ENCODE results near the gene NKAPL. TPM values are rescaled to one million over a fixed set of nuclear protein-coding genes. Genes with fewer than 3 reads are reported as not detected.

NKAPL gene
- total RNA-seq = 1 to 10 TPM; 3.1 to 6.6 (median 4.4) TPM

DNA sequence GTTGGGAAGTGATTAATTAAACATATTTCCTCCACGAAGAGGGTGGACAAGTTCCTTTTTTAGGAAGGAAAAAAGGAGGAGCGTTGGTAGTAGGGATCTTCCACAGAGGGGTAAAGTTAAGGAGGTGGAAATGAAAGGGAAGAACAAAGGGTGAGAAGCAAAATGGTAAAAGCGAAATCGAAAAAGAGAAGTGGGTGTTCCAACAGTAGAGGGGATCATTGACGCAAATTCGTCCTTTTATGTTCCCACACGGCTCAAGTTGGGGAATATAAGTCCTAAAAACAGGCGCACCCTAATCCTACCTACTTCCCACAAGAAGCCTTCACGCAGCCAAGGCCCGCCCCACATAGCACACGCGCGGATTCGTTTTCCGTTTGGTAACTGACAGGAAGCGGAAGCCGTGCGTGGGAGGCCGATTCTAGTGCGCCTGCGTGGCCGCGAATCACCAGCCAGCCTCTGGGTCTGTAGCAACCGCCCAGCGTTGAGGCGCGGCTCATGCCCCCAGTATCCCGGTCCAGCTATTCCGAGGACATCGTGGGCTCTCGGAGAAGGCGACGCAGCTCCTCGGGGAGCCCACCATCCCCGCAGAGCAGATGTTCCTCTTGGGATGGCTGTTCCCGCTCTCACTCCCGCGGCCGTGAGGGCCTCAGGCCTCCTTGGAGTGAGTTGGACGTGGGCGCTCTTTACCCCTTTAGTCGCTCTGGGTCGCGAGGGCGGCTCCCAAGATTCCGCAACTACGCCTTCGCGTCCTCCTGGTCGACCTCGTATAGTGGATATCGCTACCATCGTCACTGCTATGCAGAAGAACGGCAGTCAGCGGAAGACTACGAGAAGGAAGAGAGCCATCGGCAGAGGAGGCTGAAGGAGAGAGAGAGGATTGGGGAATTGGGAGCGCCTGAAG lies at the start of gene NKAPL:
NKAPL (plus strand) TSS at position 421 of the 901 bp plus-strand sequence; CDS start at position 496, 75 bp downstream.
- TF ChIP-seq POLR2A (IDR thresholded peaks at IDR 0.05) (no peak), POLR2AphosphoS5 (IDR thresholded peaks at IDR 0.05) (peak; percentile 46), EP300 (IDR thresholded peaks at IDR 0.05) (no peak)
- TF ChIP-seq, protein P1, sequence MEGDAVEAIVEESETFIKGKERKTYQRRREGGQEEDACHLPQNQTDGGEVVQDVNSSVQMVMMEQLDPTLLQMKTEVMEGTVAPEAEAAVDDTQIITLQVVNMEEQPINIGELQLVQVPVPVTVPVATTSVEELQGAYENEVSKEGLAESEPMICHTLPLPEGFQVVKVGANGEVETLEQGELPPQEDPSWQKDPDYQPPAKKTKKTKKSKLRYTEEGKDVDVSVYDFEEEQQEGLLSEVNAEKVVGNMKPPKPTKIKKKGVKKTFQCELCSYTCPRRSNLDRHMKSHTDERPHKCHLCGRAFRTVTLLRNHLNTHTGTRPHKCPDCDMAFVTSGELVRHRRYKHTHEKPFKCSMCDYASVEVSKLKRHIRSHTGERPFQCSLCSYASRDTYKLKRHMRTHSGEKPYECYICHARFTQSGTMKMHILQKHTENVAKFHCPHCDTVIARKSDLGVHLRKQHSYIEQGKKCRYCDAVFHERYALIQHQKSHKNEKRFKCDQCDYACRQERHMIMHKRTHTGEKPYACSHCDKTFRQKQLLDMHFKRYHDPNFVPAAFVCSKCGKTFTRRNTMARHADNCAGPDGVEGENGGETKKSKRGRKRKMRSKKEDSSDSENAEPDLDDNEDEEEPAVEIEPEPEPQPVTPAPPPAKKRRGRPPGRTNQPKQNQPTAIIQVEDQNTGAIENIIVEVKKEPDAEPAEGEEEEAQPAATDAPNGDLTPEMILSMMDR (IDR thresholded peaks at IDR 0.05) = no peak
- ATAC-seq = peak; percentile 91
- H3K27me3 ChIP-seq = no peaks in the 10 kb centered on the region
- peak within 1 kb of the TSS; percentile 23 to 55 for H3K4me3 ChIP-seq
- 16 to 20% methylated on average over 16 to 17 of the region's 58 CpGs for WGBS, 2 donors (ENCODE audit: low coverage in 1 of 2)
- peaks cover 0 to 23% (median 3%) of the 10 kb centered on the region in 3 donors for H3K9me3 ChIP-seq
- H3K27ac ChIP-seq = peak within 1 kb of the TSS in 2 of 4 donors; percentile 3 to 45
- no peaks in the 10 kb centered on the region for H3K36me3 ChIP-seq
- peaks cover 0 to 13% (median 0%) of the 10 kb centered on the region in 3 donors for H3K4me1 ChIP-seq

DNA sequence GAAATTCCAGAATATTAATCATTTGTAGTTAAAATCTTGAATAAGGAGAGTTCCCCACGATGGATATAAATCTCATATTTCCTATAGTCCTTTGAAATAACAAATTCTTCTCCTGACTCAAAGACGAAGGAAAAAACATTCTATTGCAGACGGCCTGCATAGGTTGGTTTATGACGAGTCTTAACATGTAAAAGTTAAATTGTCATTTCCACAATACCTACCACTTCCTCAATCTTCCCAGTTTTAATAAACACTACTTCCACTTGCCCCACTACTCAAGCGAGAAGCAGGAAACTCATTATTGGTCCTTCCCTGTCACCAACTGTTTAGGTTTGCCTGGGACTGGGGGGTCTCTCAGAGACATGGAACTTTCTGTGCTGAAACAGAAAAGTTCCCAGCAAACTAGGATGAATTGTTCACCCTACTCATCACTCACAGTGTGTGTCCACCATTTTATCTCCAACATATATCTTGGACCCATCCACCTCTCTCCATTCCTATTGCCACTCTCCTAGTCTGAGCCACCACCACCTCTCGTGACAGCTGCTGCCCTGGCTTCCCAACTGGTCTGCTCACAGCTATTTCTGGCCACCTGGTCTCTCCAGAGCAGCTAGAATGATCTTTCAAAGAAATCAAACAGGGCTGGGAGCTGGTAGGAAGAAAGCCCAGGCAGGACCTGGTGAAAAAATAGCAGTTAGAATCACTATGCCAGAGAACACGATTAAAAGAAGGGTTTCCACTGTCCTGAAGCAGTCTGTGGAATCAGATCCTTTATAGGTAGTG lies 49.2 kb upstream of the NKAPL start:
- Histone ChIP-seq H3K4me3 (no peak overlapping the region), H3K27me3 (peaks cover 98% of the 10 kb centered on the region), H3K9me3 (peaks cover 0 to 15% (median 0%) of the 10 kb centered on the region in 3 donors), H3K4me1 (peaks cover 0 to 15% (median 7%) of the 10 kb centered on the region in 3 donors), H3K27ac (no peak overlapping the region), H3K36me3 (no peaks in the 10 kb centered on the region)
- 47 to 57% methylated on average over 7 of the region's 7 CpGs for WGBS, 2 donors (ENCODE audit: low coverage in 1 of 2)
- ATAC-seq = no peak
- TF ChIP-seq, protein P1 (IDR thresholded peaks at IDR 0.05) = no peak
- TF ChIP-seq POLR2A (IDR thresholded peaks at IDR 0.05) (no peak), EP300 (IDR thresholded peaks at IDR 0.05) (no peak), POLR2AphosphoS5 (IDR thresholded peaks at IDR 0.05) (no peak)

DNA sequence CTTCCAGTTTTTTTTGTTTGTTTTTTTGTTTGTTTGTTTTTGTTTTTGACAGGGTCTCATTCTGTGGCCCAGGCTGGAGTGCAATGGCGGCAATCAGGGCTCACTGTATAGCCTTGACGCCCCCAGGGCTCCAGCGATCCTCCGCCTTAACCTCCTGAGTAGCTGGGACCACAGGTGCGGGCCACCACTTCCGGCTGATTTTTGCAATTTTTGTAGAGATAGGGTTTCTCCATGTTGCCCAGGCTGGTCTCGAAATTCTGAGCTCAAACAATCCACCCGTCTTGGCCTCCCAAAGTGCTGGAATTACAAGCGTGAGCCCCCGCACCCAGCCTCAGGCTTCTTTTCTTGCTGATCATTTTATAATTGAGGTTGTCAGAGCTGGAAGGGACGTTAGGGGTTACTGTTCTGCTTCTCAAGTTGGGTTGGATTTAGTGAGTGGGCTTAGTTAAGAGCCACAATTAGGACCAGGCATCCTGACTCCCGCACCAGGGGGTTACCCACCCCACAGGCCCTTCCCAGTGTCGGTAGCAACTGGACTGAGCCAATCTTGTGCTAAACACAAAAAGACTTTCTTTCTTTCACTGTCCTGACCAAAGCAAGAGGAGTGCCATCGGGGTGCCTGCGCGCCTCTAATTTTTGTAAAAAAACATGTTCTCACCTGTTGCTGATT lies 47.1 kb upstream of the NKAPL start:
- Histone ChIP-seq H3K27me3 (peaks cover 94% of the 10 kb centered on the region), H3K36me3 (no peaks in the 10 kb centered on the region), H3K9me3 (peaks cover 0 to 6% (median 0%) of the 10 kb centered on the region in 3 donors), H3K27ac (no peak overlapping the region), H3K4me1 (peaks cover 0 to 15% (median 7%) of the 10 kb centered on the region in 3 donors), H3K4me3 (peak overlapping the region in 1 of 2 donors; percentile 22)
- WGBS, 2 donors (ENCODE audit: low coverage in 1 of 2) = 3 to 12% methylated on average over 12 to 16 of the region's 16 CpGs
- ATAC-seq = no peak
- no peak for TF ChIP-seq POLR2A (IDR thresholded peaks at IDR 0.05)
- TF ChIP-seq POLR2AphosphoS5 (IDR thresholded peaks at IDR 0.05) = no peak
- TF ChIP-seq EP300 (IDR thresholded peaks at IDR 0.05) = no peak

DNA sequence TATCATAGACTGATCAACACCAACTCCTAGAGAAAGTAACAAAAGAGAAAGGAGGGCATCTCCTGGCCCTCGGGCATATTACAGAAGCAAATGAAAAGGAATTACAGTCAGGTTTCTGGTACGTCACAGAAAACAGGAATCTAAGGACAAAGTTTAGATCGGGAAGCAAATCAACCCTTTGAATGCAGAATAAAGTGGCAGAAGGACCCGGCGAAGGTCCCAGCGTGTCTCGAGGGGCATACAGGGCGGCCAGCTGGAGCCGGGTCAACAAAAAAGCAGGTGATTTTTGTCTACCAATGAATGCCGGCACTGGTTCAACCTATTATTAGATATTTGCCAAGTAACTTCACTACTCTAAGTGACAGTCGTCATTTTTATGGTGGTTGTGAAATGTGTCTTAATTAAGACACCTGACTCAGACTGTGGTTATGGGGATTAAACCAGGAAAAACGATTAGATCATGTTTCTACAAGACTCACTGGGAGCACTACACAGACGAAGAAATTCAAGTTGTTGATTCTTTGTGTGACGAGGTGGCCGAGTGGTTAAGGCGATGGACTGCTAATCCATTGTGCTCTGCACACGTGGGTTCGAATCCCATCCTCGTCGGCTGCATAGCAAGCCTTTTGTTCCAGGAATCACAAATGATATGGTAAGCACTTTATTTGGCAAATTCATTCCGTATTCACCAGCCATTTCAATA lies 46.4 kb upstream of the NKAPL start:
- Histone ChIP-seq H3K36me3 (no peaks in the 10 kb centered on the region), H3K27me3 (peaks cover 88% of the 10 kb centered on the region), H3K9me3 (no peaks in the 10 kb centered on the region), H3K27ac (no peak overlapping the region), H3K4me1 (peaks cover 0 to 9% (median 4%) of the 10 kb centered on the region in 3 donors), H3K4me3 (peak overlapping the region in 1 of 2 donors; percentile 22)
- ATAC-seq = peak; percentile 19
- TF ChIP-seq EP300 (IDR thresholded peaks at IDR 0.05) (no peak), POLR2A (IDR thresholded peaks at IDR 0.05) (no peak), POLR2AphosphoS5 (IDR thresholded peaks at IDR 0.05) (no peak)
- TF ChIP-seq, protein P1 (IDR thresholded peaks at IDR 0.05) = no peak
- 2 to 3% methylated on average over 17 to 21 of the region's 21 CpGs for WGBS, 2 donors (ENCODE audit: low coverage in 1 of 2)
